Adipose tissue (tissue), 3 donors: Measurements from ENCODE around the gene IFRD1. TPM values are rescaled to one million over a fixed set of nuclear protein-coding genes. Genes with fewer than 3 reads are reported as not detected.

Source experiments
- H3K27ac ChIP-seq: one replicate; pipeline ENCODE4 v1.5.1; 2013; ENCODE audit warnings: low read depth, low read length
- WGBS, 3 donors: extraction: QIAGEN DNeasy Blood & Tissue Kit; methylation state at CpG; one replicate each; pipeline ENCODE4 v1.1.7; 2013; 5-methylcytosine and 5-hydroxymethylcytosine counted together
- polyA plus RNA-seq, 3 donors: library from polyadenylated mRNA; stranded (reverse); fragments of 200-250 nt; gene quantifications; one replicate each; pipeline ENCODE4 v1.2.3, GENCODE V29; 2013
- donor health status: healthy with polysubstance abuse.
- donor health status: Bipolar disorder and iron deficiency.
- donor health status: healthy.

The IFRD1 gene
- polyA plus RNA-seq, 3 donors: 40.9 to 91.6 (median 41.7) TPM

- 94 to 97% (median 96%) methylated on average over 8 of the region's 8 CpGs for whole genome bisulfite sequencing, 3 donors
Observed at GRCh38 chr7:112476390-112477052, 26.3 kb downstream of the IFRD1 start.

GRCh38 chr7:112481121-112481736 is 31.0 kb downstream of the IFRD1 start:
- no peak overlapping the region for H3K27ac ChIP-seq
- WGBS, 3 donors: 66 to 76% (median 66%) methylated on average over 2 of the region's 2 CpGs

More at GRCh38 chr7:112476390-112477052, 26.3 kb downstream of the IFRD1 start:
- no peak overlapping the region for H3K27ac ChIP-seq

GRCh38 chr7:112481833-112482670 is 31.8 kb downstream of the IFRD1 start:
- no peak overlapping the region for H3K27ac ChIP-seq
- WGBS, 3 donors: 49 to 80% (median 74%) methylated on average over 3 of the region's 3 CpGs

GRCh38 chr7:112484671-112485167 is 34.5 kb downstream of the IFRD1 start:
- no peak overlapping the region for H3K27ac ChIP-seq

GRCh38 chr7:112485766-112486165 is 35.5 kb downstream of the IFRD1 start:
- 77 to 82% (median 80%) methylated on average over 5 of the region's 5 CpGs for WGBS, 3 donors
- no peak overlapping the region for H3K27ac ChIP-seq

More at GRCh38 chr7:112484671-112485167, 34.5 kb downstream of the IFRD1 start:
- WGBS, 3 donors: 61 to 79% (median 69%) methylated on average over 4 of the region's 4 CpGs

GRCh38 chr7:112487457-112488263 is 37.4 kb downstream of the IFRD1 start:
- no peak overlapping the region for H3K27ac ChIP-seq
- 87 to 96% (median 92%) methylated on average over 8 of the region's 8 CpGs for WGBS, 3 donors

- H3K27ac ChIP-seq: no peak overlapping the region
- WGBS, 3 donors: 91 to 96% (median 92%) methylated on average over 4 of the region's 4 CpGs
Observed at GRCh38 chr7:112488264-112488552, 37.9 kb downstream of the IFRD1 start.

GRCh38 chr7:112492186-112492585 is 41.9 kb downstream of the IFRD1 start:
- no peak overlapping the region for H3K27ac ChIP-seq
- 76 to 92% (median 87%) methylated on average over 2 of the region's 2 CpGs for WGBS, 3 donors

- 83 to 86% (median 85%) methylated on average over 2 of the region's 2 CpGs for WGBS, 3 donors
- H3K27ac ChIP-seq: no peak overlapping the region
Observed at GRCh38 chr7:112494656-112495055, 44.4 kb downstream of the IFRD1 start.

GRCh38 chr7:112495156-112495788 is 45.0 kb downstream of the IFRD1 start:
- 65 to 89% (median 71%) methylated on average over 2 of the region's 2 CpGs for WGBS, 3 donors
- H3K27ac ChIP-seq: no peak overlapping the region

GRCh38 chr7:112495810-112496462 is 45.7 kb downstream of the IFRD1 start:
- 26 to 45% (median 43%) methylated on average over 6 of the region's 6 CpGs for whole genome bisulfite sequencing, 3 donors
- H3K27ac ChIP-seq: no peak overlapping the region

- 32 to 50% (median 40%) methylated on average over 2 of the region's 2 CpGs for WGBS, 3 donors
- no peak overlapping the region for H3K27ac ChIP-seq
Observed at GRCh38 chr7:112497481-112497880, 47.2 kb downstream of the IFRD1 start.

GRCh38 chr7:112500619-112501018 is 50.4 kb downstream of the IFRD1 start:
- 87 to 96% (median 88%) methylated on average over 3 of the region's 3 CpGs for WGBS, 3 donors
- no peak overlapping the region for H3K27ac ChIP-seq

- H3K27ac ChIP-seq: no peak overlapping the region
- 43 to 79% (median 63%) methylated on average over 7 of the region's 7 CpGs for WGBS, 3 donors
Observed at GRCh38 chr7:112501801-112502503, 51.7 kb downstream of the IFRD1 start.

- H3K27ac ChIP-seq: no peak overlapping the region
- 76 to 84% (median 79%) methylated on average over 2 of the region's 2 CpGs for WGBS, 3 donors
Observed at GRCh38 chr7:112502700-112503099, 52.4 kb downstream of the IFRD1 start.

- 76 to 80% (median 79%) methylated on average over 4 of the region's 4 CpGs for WGBS, 3 donors
- no peak overlapping the region for H3K27ac ChIP-seq
Observed at GRCh38 chr7:112503361-112503972, 53.2 kb downstream of the IFRD1 start.
